Kidney (tissue), 14 donors: ENCODE results near the gene SARS1. TPM values are rescaled to one million over a fixed set of nuclear protein-coding genes. Genes with fewer than 3 reads are reported as not detected.
A peak's percentile ranks its signal among the peaks of the same experiment; 100 is the strongest.

Experiments used
- DNase-seq, 5 donors: peaks; one replicate each; pipeline ENCODE4 v3.0.0-alpha.2; 2013 to 2020
- FAIRE-seq: peaks from 2 replicates; lab custom pipeline; 2012; peaks lifted over from hg19 to GRCh38; lab: Jason Lieb, UNC
- H3K27ac ChIP-seq, 2 donors: one replicate each; pipeline ENCODE4 v1.7.0; 2013; ENCODE audit warnings: low read depth in 2 of 2, low read length in 2 of 2, inconsistent platforms in 1 of 2
- H3K27me3 ChIP-seq: one replicate; pipeline ENCODE4 v1.7.1; 2013; ENCODE audit warnings: low read length, inconsistent platforms; ENCODE audit not compliant: control insufficient read depth, insufficient read depth
- H3K36me3 ChIP-seq, 3 donors: one replicate each; pipeline versions ENCODE4 v1.7.0 to v1.7.1; 2013; ENCODE audit warnings: low read length in 3 of 3, control low read depth in 1 of 3, inconsistent platforms in 1 of 3; ENCODE audit not compliant: insufficient read depth in 3 of 3, control insufficient read depth in 2 of 3
- H3K4me1 ChIP-seq, 3 donors: one replicate each; pipeline versions ENCODE4 v1.7.0 to v1.7.1; 2013; ENCODE audit warnings: low read length in 3 of 3, inconsistent platforms in 1 of 3, low read depth in 1 of 3; ENCODE audit not compliant: control insufficient read depth in 2 of 3, insufficient read depth in 2 of 3
- H3K4me3 ChIP-seq, 3 donors: one replicate each; pipeline versions ENCODE4 v1.7.0 to v1.8.1; 2013; ENCODE audit warnings: low read length in 3 of 3, control low read depth in 1 of 3, inconsistent platforms in 1 of 3
- H3K9ac ChIP-seq, 3 donors: one replicate each; pipeline versions ENCODE4 v1.7.0 to v1.7.1; 2013; ENCODE audit warnings: low read length in 3 of 3, control low read depth in 1 of 3, inconsistent platforms in 1 of 3
- H3K9me3 ChIP-seq, 3 donors: one replicate each; pipeline versions ENCODE4 v1.7.0 to v1.7.1; 2013; ENCODE audit warnings: low read length in 3 of 3, control low read depth in 1 of 3, inconsistent platforms in 1 of 3; ENCODE audit not compliant: control insufficient read depth in 2 of 3, insufficient read depth in 1 of 3
- CTCF ChIP-seq: IDR thresholded peaks from 3 replicates; pipeline ENCODE4 v1.5.1; 2012; ENCODE audit warnings: mild to moderate bottlenecking, moderate library complexity, borderline replicate concordance; ENCODE audit not compliant: insufficient read depth; ENCODE audit errors: extremely low read depth
- intact Hi-C: fragments of 100-400 bp; cut with DNase I; formaldehyde crosslinking; loops from one replicate; pipeline ENCODE4 v1.11.1; 2022
- polyA plus RNA-seq: library from polyadenylated mRNA; stranded (reverse); fragments of 350-450 nt; fragmentation: Illumina TruSeq; extraction: RNeasy Lipid Tissue Mini Kit (QIAGEN cat#74804); gene quantifications from one replicate; pipeline ENCODE4 v1.2.3, GENCODE V29; 2014; ENCODE audit warnings: low read depth, low replicate concordance; ENCODE audit not compliant: insufficient read depth
- total RNA-seq: library from RNA; stranded (reverse); fragmentation: NEBNext Ultra II Directional; extraction: Animal tissue kit (Norgen Biotek cat#: 25700); gene quantifications from one replicate; pipeline ENCODE4 v1.2.1, GENCODE V29; 2021
- donor health status: control.
- donor health status: control.
- donor health status: control.
- donor health status: control.
- donor health status: control.
- donor health status: DM: yes; HTN: yes; CAD: no.
- donor health status: Normal renal cell carcinoma (clear cell type).

SARS1 gene
- total and polyA plus RNA-seq, 2 donors from 2014 or later, result 114 to 181 TPM

GRCh38 chr1:109255097-109255651 is 41.5 kb downstream of the SARS1 start:
- DNase-seq, result peak; percentile 37 to 80 (median 43)
- H3K4me3 ChIP-seq, result no peak overlapping the region
- no peaks in the 10 kb centered on the region for H3K27me3 ChIP-seq
- H3K27ac ChIP-seq, result peak overlapping the region; percentile 56 to 85
- peak overlapping the region in 1 of 3 donors; percentile 34 for H3K9ac ChIP-seq
- intact Hi-C loops, result no loop called here
- no peak for TF ChIP-seq CTCF
- no peak for FAIRE-seq
- H3K9me3 ChIP-seq, result no peaks in the 10 kb centered on the region
- peaks cover 0 to 32% (median 17%) of the 10 kb centered on the region in 3 donors for H3K4me1 ChIP-seq
- peaks cover 0 to 2% (median 0%) of the 10 kb centered on the region in 3 donors for H3K36me3 ChIP-seq

GRCh38 chr1:109255678-109256077 is 42.0 kb downstream of the SARS1 start:
- no peak for FAIRE-seq
- intact Hi-C loops, result no loop called here

GRCh38 chr1:109256085-109256484 is 42.4 kb downstream of the SARS1 start:
- Histone ChIP-seq H3K27me3 (no peaks in the 10 kb centered on the region), H3K9me3 (no peaks in the 10 kb centered on the region), H3K4me3 (no peak overlapping the region), H3K9ac (no peak overlapping the region), H3K4me1 (peaks cover 0 to 30% (median 17%) of the 10 kb centered on the region in 3 donors), H3K27ac (peak overlapping the region in 1 of 2 donors; percentile 22), H3K36me3 (peaks cover 0 to 2% (median 0%) of the 10 kb centered on the region in 3 donors)
- no peak for FAIRE-seq
- DNase-seq, result no peak
- TF ChIP-seq CTCF, result no peak
- intact Hi-C loops, result no loop called here

More at GRCh38 chr1:109255678-109256077, 42.0 kb downstream of the SARS1 start:
- no peak overlapping the region for H3K27ac ChIP-seq
- no peaks in the 10 kb centered on the region for H3K27me3 ChIP-seq
- peaks cover 0 to 30% (median 17%) of the 10 kb centered on the region in 3 donors for H3K4me1 ChIP-seq
- no peak overlapping the region for H3K4me3 ChIP-seq
- H3K36me3 ChIP-seq, result peaks cover 0 to 2% (median 0%) of the 10 kb centered on the region in 3 donors
- no peak for DNase-seq
- H3K9ac ChIP-seq, result peak overlapping the region in 1 of 3 donors; percentile 34
- no peak for TF ChIP-seq CTCF
- H3K9me3 ChIP-seq, result no peaks in the 10 kb centered on the region
